UCSD-AML1 (cell line): Measurements from ENCODE around the gene FA2H.
"Not testable (repeated sequence)": the region's sequence is repeated elsewhere in the genome, so short reads cannot be mapped to it uniquely, and the experiment has no call there.

ENCODE experiments used
- DNase-seq: peaks from one replicate; lab custom pipeline; 2025; ENCODE audit not compliant: unreplicated experiment; lab: John Stamatoyannopoulos, UW

FA2H gene

DNA sequence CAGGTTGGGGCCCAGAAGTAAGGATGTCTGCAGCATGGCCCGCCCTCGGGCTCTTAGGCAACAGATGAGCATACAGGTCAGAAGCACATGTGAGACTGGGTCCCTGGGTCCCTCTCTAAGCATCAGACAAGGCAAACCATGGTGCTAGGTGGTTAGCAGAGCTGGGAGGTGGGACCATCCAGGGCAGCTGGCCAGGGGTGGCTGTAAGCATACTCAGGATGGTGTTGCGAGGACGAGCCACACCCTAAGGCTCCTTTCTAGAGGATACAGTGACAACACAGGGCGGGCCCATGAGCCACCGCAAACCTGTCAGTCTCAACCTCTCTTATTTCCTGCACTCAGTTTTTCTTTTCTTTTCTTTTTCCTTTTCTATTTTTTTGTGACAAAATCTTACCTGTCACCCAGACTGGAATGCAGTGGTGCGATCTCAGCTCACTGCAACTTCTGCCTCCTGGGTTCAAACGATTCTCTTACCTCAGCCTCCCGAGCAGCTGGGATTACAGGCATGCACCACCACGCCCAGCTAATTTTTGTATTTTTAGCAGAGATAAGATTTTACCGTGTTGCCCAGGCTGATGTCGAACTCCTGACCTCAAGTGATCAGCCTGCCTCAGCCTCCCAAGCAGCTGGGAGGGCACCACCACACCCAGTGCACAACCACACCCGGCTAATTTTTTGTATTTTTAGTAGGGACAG lies 3.6 kb downstream of the FA2H start:
- no peak for DNase-seq

DNA sequence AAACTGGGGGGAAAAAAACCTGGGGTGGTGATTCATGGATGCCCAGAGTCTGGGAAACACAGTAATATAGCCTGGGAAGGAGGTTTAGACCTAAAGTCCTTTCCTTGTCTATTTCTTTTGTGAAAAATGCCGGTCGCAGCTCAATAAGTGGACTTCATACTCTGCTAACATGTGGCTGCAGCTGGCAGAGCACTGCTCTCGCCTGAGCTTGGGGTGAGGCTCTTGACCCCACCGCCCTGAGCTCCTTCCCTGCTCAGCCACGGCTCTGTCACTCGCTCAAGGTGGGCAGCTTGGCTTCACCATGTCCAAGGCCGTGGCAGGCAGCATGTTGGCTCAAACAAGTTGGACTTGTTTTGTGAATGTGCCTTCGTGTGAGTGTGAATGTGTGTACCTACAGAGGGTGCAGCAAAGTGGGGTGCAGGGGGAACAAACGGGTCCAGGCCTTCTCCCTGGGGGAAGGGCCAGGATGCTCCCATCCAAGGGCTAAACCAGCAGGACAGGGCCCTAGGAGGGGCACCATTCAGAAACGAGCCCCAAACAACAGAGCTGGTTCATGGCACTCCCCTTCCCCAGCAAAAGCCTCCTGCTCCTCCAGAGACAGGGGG lies 4.9 kb downstream of the FA2H start:
- DNase-seq: no peak

DNA sequence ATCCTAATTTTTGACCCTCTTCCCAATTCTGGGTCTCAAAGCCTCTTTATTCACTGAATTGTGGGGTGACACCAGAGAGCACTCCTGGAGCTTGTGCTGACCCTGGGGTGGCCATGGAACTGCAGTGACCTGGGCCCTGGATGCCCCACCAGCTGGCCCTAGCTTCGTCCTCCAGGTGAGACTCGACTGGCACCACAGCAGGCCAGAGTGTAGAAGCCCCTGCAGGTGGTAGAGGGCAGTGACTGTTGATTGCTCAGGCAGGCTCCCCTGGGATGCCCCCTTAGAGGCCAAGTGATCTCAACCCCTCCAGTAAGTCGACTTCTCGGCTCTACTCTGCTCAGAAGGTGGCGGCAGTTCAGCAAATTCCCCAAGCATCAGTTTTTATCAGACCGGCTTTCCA lies 6.4 kb downstream of the FA2H start:
- DNase-seq: no peak

DNA sequence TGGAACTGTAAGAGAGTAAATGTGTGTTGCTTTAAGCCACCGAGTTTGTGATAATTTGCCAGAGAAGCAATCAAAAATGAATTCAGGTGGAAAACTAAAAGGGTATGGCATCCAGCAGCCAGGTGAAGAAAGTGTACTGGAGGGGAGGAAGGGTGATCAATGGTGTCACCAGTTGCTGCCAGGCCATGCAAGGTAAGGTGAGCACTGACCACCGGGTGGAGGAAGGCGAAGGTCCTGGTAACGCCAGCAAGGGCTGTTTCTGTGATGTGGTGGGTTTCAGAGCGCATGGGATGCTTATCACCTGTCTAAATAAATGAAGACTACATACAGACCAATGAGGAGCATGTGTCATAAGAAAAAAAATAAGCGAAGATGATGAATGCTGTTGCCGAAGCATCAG lies 6.9 kb downstream of the FA2H start:
- no peak for DNase-seq

DNA sequence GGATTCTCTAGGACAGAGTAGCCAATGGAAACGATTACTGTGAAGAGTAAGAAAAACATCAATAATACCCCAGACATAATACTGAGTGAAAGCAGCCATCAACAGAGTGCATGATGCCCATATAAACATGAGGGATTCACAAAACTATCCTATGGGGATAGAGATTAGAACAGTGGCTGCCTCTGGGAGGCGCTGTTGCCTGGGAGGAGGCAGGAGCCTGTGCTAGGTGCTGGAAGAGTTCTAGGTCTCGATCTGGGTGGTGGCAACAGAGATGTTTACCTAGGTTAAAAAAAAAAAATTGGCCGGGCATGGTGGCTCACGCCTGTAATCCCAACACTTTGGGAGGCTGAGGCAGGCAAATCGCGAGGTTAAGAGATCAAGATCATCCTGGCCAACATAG lies 7.9 kb downstream of the FA2H start:
- DNase-seq: no peak

DNA sequence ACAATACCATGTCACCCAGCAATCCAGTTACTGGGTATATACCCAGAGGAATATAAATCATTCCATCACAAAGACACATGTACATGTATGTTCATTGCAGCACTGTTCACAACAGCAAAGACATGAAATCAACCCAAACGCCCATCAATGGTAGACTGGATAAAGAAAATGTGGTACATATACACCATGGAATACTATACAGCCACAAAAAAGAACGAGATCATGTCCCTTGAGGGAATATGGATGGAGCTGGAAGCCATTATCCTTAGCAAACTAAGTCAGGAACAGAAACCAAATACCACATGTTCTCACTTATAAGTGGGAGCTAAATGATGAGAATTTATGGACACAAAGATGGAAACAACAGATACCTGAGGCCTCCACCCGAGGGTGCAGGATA lies 10.4 kb downstream of the FA2H start:
- not testable (repeated sequence) for DNase-seq

DNA sequence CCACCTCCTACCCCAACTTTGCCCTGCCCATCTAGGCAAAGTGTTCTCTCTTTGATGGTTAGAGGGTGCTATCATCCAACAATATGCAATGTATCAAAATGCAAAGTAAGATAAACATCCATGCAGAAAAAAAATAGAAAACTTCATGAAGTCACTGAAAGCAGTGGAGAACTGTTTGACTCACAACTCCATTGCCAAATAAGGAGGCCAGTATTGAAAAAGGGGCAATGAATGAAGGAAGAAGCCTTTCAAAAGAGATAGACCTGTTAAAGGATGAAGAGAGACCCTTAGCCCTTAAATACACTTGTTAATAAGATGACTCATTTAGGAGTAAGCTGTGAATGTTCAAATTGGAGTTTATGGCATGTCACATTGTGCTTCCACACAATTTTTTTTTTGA lies 13.0 kb downstream of the FA2H start:
- DNase-seq: no peak

DNA sequence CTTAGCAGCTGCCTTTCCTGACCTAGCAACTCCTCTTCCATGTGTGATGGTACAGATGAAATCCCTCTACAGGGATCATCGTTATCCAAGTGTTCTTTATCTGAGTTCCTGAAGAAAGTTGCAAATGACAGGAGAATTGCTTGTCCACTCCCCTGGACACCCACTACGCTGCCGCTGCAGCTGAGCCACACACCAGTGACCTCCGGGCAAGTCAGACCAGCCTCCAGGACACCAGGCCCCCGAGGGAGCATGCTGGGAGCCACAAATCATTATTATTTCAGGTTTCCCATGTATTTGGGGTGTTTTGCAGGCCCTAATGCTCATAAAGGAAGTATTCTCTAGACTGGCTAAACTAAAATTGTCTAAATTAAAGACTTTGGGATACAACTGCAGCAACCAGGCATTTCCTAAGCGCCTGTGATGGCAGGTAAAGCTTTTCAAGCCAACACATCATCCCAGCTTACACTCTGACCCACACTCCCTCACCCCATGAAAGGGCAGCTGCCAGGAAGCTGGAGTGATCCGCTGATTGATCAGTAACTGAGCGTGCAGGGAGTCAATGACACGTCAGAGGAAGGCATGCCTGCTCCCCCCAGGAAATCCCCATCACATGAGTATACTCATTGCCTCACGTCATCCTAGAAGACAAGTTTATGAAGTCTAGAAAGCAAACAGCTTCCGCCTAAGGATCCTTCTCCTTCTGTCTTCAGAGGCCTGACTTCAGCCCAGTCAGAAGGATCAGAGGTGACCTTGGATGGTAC lies 14.4 kb downstream of the FA2H start:
- no peak for DNase-seq

DNA sequence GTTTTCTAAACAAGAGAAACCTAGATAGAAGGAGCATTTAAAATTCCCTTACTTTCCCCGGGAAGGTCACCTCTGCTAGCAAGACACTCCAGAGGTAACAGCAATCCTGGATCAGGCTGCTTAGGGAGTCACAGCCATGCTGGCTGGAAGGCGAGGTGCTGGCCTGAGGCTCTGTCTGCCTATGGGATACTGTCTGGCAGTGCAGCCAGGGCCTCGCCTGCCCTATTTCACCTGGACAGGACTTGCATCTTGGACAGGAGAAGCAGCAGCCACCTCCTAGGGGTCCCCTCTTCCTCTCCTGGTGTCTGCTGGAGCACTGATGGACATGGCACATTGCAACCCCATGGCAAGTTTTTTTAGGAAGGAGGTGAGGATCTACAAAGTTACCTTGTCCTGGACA lies 15.1 kb downstream of the FA2H start:
- no peak for DNase-seq

DNA sequence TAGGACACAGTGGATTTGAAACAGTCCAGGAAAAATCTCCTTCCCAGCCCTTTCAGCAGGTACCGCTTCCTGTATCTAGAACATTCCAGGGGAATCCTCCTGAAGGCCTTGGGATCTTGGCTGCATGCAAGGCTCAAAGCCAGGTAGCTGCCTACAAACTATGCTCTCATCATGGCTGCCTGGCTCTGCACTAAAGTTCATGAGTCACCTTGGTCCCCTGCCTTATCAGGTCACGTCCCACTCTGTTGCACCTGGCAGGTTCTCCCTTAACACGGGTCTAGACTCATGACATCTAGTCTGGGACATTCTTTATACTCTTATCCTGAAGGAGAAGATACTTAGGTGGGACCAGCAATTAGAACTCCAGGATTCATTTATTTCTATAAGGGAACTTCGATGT lies 15.8 kb downstream of the FA2H start:
- no peak for DNase-seq

DNA sequence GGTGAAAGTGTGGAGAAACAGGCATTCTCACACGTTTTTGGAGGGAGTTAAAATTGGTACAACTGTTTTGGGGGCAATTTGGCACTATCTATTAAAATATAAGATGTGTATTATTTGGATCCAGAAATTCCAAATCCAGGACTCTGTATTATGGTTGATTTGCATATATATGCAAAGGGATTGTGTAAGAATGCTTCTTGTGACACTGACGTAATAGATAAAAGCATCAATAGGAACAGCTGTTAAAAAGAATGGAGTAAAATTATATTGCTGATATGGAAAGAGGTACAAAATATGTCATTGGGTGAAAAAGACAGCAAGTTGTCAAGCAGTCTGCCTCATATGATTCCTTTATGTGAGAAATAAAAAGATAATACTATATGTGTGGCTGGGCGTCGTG lies 17.3 kb downstream of the FA2H start:
- no peak for DNase-seq

DNA sequence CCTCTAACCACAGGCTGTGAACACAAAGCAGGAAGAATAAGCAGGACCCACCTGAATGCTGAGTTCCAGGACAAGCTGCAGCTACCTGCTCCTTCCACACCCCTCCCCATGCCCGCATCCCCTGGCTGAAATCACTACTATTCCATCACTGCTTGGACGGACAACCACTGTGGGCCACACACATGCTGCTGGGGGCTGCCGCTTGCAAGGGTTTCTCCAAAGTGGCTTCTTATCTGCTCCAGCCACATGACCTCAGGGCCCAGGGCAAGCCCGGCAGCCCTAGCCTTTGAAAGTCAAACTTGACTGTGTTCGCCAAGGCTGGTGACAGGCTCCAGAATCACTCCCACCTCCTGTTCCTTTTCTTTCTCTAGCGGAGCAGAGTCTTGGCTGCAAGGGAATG lies 18.4 kb downstream of the FA2H start:
- DNase-seq: no peak

DNA sequence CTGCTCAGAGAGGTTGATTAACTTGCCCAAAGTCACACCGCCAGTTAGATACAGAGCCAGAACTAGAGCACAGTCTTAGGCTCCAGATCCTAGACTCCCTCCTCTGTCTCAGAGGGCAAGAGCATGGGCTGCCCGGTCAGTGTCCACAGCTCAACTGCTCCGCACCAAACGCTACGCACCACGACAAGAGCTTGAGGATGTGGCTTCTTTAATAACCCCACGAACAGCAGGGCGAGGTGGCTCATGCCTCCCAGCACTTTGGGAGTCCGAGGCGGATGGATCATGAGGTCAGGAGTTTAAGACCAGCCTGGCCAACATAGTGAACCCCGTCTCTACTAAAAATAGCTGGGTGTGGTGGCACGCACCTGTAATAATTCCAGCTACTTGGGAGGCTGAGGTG lies 21.4 kb downstream of the FA2H start:
- no peak for DNase-seq

DNA sequence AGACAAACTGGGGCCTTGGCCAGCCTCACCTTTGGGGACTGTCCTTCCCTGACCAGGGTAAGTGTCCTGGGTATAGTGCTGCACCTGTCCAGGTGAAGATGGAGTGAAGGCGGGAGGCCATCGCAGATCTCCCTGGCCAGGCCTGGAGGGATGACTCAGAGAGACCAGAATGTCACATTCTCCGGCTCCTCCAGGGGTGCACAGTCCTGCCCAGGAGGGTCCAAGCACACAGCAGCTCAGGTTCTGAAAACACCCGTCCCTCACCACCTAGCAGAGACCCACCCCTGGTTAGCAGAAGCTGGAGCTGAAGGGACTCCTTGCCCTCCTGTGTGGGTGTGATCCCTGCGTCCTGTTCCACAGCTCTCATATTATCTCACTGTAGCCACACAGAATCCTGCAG lies 21.9 kb downstream of the FA2H start:
- DNase-seq: no peak

DNA sequence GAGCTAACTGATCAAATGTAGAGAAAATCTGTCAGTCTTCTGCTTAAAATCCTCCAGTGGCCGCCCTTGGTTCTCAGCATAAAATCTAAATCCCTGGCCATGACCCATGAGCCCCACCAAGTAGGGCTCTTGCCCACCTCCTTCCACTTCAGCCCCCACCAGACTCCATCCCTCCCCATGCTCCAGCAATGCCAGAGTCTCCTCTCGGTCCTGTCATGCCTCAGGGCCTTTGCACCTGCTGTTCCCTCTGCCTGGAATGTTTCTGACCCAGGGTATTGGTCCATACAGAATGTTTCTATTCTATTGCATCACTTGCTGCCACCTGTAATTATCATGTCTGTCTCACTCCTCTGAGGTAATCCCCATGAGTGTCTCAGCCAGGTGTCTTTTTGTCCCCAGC lies 22.4 kb downstream of the FA2H start:
- no peak for DNase-seq

DNA sequence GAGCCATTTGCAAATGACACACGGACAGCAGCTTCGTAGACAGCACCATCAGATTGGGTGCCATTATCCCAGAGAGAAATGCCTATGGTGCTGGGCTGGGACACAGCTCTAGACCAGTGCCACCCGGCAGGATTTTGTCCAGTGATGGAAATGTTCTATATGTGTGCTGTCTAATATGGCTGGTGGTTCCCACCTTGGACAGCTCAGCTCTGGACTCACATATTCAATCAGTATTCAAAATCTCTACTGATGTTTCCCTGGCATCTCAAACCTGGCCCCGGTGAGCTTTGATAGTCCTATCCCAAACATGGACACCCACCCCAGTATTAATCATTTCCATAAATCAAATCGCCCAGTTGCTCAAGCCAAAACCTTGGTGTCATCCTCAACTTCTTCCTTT lies 23.0 kb downstream of the FA2H start:
- no peak for DNase-seq

DNA sequence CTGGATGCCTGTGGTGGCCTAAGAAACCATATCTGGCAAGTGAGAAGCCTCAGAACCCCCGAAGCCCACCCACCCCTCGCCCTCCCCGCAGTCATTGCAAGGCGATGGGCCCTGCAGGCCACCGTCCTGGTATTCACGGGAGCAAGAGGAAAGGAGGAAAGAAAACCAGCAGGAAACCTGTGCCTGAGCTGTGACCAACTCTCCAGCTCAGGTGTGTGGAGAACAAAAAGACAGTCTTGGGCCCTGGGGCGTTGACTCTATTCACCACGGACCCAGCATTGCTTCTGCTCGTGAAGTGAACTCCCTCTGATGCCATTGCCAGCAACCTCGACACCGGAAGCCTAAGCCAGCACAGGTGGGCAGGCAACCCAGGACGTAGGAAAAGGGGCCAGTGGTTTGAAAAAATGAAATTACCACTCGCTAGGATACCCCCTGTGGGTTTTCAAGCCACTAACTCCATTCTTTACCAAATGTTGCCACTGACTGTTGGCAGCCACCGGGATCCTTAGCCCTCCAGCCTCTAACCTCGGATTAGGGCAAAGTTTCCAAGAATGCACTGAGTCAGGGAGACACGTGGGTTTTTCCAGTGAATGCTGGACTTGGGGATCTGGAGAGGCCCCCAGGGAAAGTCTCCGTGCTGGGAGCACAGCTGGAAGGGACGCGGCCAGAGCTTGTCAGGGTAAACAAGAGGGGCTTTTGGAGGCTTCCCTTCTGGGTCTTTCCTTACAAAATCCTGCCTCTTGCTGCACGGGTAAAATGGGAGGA lies 25.1 kb downstream of the FA2H start:
- no peak for DNase-seq

DNA sequence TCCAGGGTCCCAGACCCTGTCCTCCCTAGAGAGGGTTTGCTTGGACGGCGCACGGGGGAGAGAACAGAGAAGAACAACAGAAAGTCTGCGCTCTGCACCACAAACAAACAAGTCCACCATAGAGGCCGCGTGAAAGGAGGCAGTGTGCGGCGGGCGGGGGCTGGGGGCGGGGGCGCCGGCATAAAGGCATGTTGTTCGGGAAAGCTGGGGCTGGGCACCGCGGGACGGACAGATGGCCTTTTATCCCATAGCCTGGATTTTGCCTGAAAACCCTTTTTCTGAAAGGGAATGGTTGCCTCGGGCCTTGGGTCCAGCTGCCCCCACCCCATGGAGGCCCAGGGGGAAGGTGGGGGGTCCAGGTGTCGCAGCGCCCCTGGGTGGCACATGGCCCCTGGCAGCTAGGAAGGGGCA lies 26.0 kb downstream of the FA2H start:
- no peak for DNase-seq

DNA sequence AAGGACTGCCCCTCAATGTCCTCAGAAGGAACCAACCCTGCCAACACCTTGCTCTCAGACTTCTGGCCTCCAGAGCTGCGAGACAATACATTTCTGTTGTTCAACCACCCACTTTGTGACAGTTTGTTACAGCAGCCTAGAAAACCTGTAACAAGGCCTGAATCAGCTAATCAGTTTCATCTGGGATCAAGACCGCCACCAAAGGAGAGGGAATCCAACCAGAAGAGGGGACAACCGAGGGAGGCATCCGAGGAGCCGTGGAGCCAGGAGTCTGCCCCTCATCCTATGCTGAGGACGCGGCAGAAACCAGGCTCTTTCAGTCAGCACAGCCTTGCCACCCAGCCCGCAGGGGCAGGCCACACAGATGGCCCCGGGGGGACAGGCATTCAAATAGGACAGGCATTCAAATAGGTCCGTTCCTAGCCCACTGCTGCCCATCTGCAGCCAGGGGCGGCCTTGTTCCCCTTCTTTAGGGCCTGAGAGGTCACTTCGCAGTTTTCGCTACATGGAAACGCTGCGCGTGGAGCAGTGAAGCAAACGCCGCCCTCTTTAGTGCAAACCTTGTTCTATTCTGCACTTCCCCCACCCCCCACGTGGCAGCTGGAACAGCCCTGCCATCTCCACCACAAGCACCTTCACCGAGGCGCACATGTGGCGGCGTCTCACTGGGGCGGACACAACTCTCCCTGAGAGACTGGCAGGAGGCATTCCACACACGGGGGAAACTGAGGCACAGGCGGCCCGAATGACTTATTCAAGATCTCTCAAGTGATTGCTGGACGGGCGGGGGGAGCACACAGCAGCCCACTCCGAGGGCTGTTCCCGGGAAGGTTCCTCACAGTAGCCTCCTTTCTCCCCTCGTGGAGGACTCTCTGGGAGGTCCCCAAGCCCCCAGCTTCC lies 26.7 kb downstream of the FA2H start:
- DNase-seq: no peak

DNA sequence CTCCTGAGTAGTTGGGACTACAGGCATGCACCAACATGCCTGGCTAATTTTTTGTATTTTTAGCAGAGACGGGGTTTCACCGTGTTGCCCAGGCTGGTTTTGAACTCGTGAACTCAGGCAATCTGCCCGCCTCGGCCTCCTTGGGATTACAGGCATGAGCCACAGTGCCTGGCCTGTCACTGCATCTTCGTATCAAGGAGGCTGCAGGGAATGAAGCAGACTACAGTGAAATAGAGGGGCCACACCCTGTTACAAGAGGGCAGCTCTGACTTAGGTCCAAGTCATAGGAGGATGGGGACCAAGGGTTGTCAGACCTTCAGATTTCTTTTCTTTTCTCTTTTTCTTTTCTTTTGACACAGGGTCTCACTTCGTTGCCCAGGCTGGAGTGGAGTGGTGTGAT lies 28.7 kb downstream of the FA2H start:
- no peak for DNase-seq

DNA sequence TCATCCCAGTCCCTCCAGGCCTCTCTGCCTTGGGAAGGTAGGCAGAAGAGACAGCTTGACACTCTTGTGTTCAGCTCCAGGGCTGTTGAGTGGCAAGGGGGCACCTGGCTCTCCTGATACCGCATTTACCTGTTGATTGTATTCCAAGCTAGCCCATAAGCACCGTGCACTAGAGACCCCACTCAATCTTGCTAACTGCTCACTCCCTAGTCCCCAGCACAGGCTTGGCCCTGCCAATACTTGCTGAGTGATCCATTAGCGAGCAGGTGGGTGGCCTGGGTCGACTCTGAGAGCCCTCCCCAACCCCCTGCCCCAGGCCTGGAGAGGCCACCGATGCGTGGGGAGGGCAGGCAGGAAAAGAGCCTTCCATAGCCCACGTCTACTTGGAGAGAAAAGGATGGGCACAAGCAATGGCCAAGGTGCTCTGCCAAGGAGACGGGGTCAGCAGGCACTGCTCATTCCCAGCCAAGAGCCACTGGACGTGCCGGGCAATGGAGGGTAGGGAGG lies 29.5 kb downstream of the FA2H start:
- DNase-seq: no peak
